ENCODE measurements around the gene RAX2.
A peak's percentile ranks its signal among the peaks of the same experiment; 100 is the strongest.
"Not testable (repeated sequence)": the region's sequence is repeated elsewhere in the genome, so short reads cannot be mapped to it uniquely, and the experiment has no call there.

RAX2 gene

GRCh38 chr19:3771000-3771905 lies 775 bp downstream of the RAX2 start:
- H3K27me3 ChIP-seq (ENCODE audit: control insufficient read depth, insufficient read depth, low read length) = no peaks in the 10 kb centered on the region
- no peak overlapping the region for H3K4me3 ChIP-seq (ENCODE audit: low read length)
- H3K36me3 ChIP-seq (ENCODE audit: control insufficient read depth, insufficient read depth, low read length) = peaks cover 5% of the 10 kb centered on the region
- no peak overlapping the region for H3K9ac ChIP-seq (ENCODE audit: low read length)
- no peaks in the 10 kb centered on the region for H3K9me3 ChIP-seq (ENCODE audit: control insufficient read depth, low read length)
- H3K4me1 ChIP-seq (ENCODE audit: control insufficient read depth, insufficient read depth, low read length) = no peaks in the 10 kb centered on the region

- H3K27me3 ChIP-seq (ENCODE audit: control insufficient read depth, insufficient read depth, low read length) = no peaks in the 10 kb centered on the region
- no peak overlapping the region for H3K4me3 ChIP-seq (ENCODE audit: low read length)
- no peaks in the 10 kb centered on the region for H3K4me1 ChIP-seq (ENCODE audit: control insufficient read depth, insufficient read depth, low read length)
- no peak overlapping the region for H3K9ac ChIP-seq (ENCODE audit: low read length)
- H3K9me3 ChIP-seq (ENCODE audit: control insufficient read depth, low read length) = no peaks in the 10 kb centered on the region
- peaks cover 5% of the 10 kb centered on the region for H3K36me3 ChIP-seq (ENCODE audit: control insufficient read depth, insufficient read depth, low read length)
Observed at GRCh38 chr19:3770136-3770999, 1.7 kb downstream of the RAX2 start.

GRCh38 chr19:3769494-3769893 lies 2.5 kb downstream of the RAX2 start:
- H3K27me3 ChIP-seq (ENCODE audit: control insufficient read depth, insufficient read depth, low read length) = no peaks in the 10 kb centered on the region
- no peaks in the 10 kb centered on the region for H3K4me1 ChIP-seq (ENCODE audit: control insufficient read depth, insufficient read depth, low read length)
- peaks cover 5% of the 10 kb centered on the region for H3K36me3 ChIP-seq (ENCODE audit: control insufficient read depth, insufficient read depth, low read length)
- H3K9me3 ChIP-seq (ENCODE audit: control insufficient read depth, low read length) = no peaks in the 10 kb centered on the region
- H3K9ac ChIP-seq (ENCODE audit: low read length) = no peak overlapping the region
- no peak overlapping the region for H3K4me3 ChIP-seq (ENCODE audit: low read length)

- H3K4me1 ChIP-seq (ENCODE audit: control insufficient read depth, insufficient read depth, low read length) = no peaks in the 10 kb centered on the region
- peaks cover 5% of the 10 kb centered on the region for H3K36me3 ChIP-seq (ENCODE audit: control insufficient read depth, insufficient read depth, low read length)
- H3K9me3 ChIP-seq (ENCODE audit: control insufficient read depth, low read length) = no peaks in the 10 kb centered on the region
- no peak overlapping the region for H3K4me3 ChIP-seq (ENCODE audit: low read length)
- no peaks in the 10 kb centered on the region for H3K27me3 ChIP-seq (ENCODE audit: control insufficient read depth, insufficient read depth, low read length)
- no peak overlapping the region for H3K9ac ChIP-seq (ENCODE audit: low read length)
Observed at GRCh38 chr19:3768748-3769099, 3.3 kb downstream of the RAX2 start.

- no peak overlapping the region for H3K4me3 ChIP-seq (ENCODE audit: low read length)
- H3K9me3 ChIP-seq (ENCODE audit: control insufficient read depth, low read length) = no peaks in the 10 kb centered on the region
- H3K4me1 ChIP-seq (ENCODE audit: control insufficient read depth, insufficient read depth, low read length) = peaks cover 3% of the 10 kb centered on the region
- no peaks in the 10 kb centered on the region for H3K27me3 ChIP-seq (ENCODE audit: control insufficient read depth, insufficient read depth, low read length)
- no peak overlapping the region for H3K9ac ChIP-seq (ENCODE audit: low read length)
- H3K36me3 ChIP-seq (ENCODE audit: control insufficient read depth, insufficient read depth, low read length) = peaks cover 5% of the 10 kb centered on the region
Observed at GRCh38 chr19:3768015-3768747, 3.8 kb downstream of the RAX2 start.

GRCh38 chr19:3767050-3767449 lies 5.0 kb downstream of the RAX2 start:
- peaks cover 6% of the 10 kb centered on the region for H3K4me1 ChIP-seq (ENCODE audit: control insufficient read depth, insufficient read depth, low read length)
- no peaks in the 10 kb centered on the region for H3K9me3 ChIP-seq (ENCODE audit: control insufficient read depth, low read length)
- no peak overlapping the region for H3K4me3 ChIP-seq (ENCODE audit: low read length)
- peaks cover 5% of the 10 kb centered on the region for H3K36me3 ChIP-seq (ENCODE audit: control insufficient read depth, insufficient read depth, low read length)
- no peak overlapping the region for H3K9ac ChIP-seq (ENCODE audit: low read length)
- no peaks in the 10 kb centered on the region for H3K27me3 ChIP-seq (ENCODE audit: control insufficient read depth, insufficient read depth, low read length)

- peaks cover 10% of the 10 kb centered on the region for H3K4me1 ChIP-seq (ENCODE audit: control insufficient read depth, insufficient read depth, low read length)
- H3K36me3 ChIP-seq (ENCODE audit: control insufficient read depth, insufficient read depth, low read length) = peaks cover 5% of the 10 kb centered on the region
- H3K4me3 ChIP-seq (ENCODE audit: low read length) = no peak overlapping the region
- no peak overlapping the region for H3K9ac ChIP-seq (ENCODE audit: low read length)
- H3K27me3 ChIP-seq (ENCODE audit: control insufficient read depth, insufficient read depth, low read length) = no peaks in the 10 kb centered on the region
- no peaks in the 10 kb centered on the region for H3K9me3 ChIP-seq (ENCODE audit: control insufficient read depth, low read length)
Observed at GRCh38 chr19:3766520-3766919, 5.5 kb downstream of the RAX2 start.

- not testable (repeated sequence) for H3K27me3 ChIP-seq (ENCODE audit: control insufficient read depth, insufficient read depth, low read length); H3K36me3 ChIP-seq (ENCODE audit: control insufficient read depth, insufficient read depth, low read length); H3K9ac ChIP-seq (ENCODE audit: low read length); H3K9me3 ChIP-seq (ENCODE audit: control insufficient read depth, low read length); H3K4me3 ChIP-seq (ENCODE audit: low read length)
- H3K4me1 ChIP-seq (ENCODE audit: control insufficient read depth, insufficient read depth, low read length) = peaks cover 15% of the 10 kb centered on the region
Observed at GRCh38 chr19:3765757-3766156, 6.3 kb downstream of the RAX2 start.

- Histone ChIP-seq H3K36me3 (ENCODE audit: control insufficient read depth, insufficient read depth, low read length) (peaks cover 5% of the 10 kb centered on the region), H3K9ac (ENCODE audit: low read length) (no peak overlapping the region), H3K4me1 (ENCODE audit: control insufficient read depth, insufficient read depth, low read length) (peaks cover 21% of the 10 kb centered on the region), H3K4me3 (ENCODE audit: low read length) (no peak overlapping the region), H3K9me3 (ENCODE audit: control insufficient read depth, low read length) (no peaks in the 10 kb centered on the region), H3K27me3 (ENCODE audit: control insufficient read depth, insufficient read depth, low read length) (no peaks in the 10 kb centered on the region)
Observed at GRCh38 chr19:3765121-3765520, 6.9 kb downstream of the RAX2 start.

GRCh38 chr19:3762501-3763459 lies 9.2 kb downstream of the RAX2 start, which contains the start of gene MRPL54:
TSS of gene MRPL54 (plus strand) at chr19:3762682. CDS start at chr19:3762701, 19 bp downstream.
- Histone ChIP-seq H3K36me3 (ENCODE audit: control insufficient read depth, insufficient read depth, low read length) (peaks cover 5% of the 10 kb centered on the region), H3K9ac (ENCODE audit: low read length) (peak within 1 kb of the TSS; percentile 95), H3K9me3 (ENCODE audit: control insufficient read depth, low read length) (no peaks in the 10 kb centered on the region), H3K4me3 (ENCODE audit: low read length) (peak within 1 kb of the TSS; percentile 89), H3K4me1 (ENCODE audit: control insufficient read depth, insufficient read depth, low read length) (peaks cover 22% of the 10 kb centered on the region), H3K27me3 (ENCODE audit: control insufficient read depth, insufficient read depth, low read length) (no peaks in the 10 kb centered on the region)

- Histone ChIP-seq H3K9me3 (ENCODE audit: control insufficient read depth, low read length) (no peaks in the 10 kb centered on the region), H3K27me3 (ENCODE audit: control insufficient read depth, insufficient read depth, low read length) (no peaks in the 10 kb centered on the region), H3K4me3 (ENCODE audit: low read length) (no peak overlapping the region), H3K4me1 (ENCODE audit: control insufficient read depth, insufficient read depth, low read length) (peaks cover 22% of the 10 kb centered on the region), H3K9ac (ENCODE audit: low read length) (peak overlapping the region; percentile 94), H3K36me3 (ENCODE audit: control insufficient read depth, insufficient read depth, low read length) (no peaks in the 10 kb centered on the region)
Observed at GRCh38 chr19:3762130-3762473, 9.9 kb downstream of the RAX2 start.

Measured in mucosa of stomach (tissue), 1 donor.